K562 (cell line): ENCODE results near the gene CHORDC1. TPM values are rescaled to one million over a fixed set of nuclear protein-coding genes. Genes with fewer than 3 reads are reported as not detected.

Experiments
- ATAC-seq: fragments of 200-7000 bp; cut with Tn5 transposase; 3 replicates; pipeline ENCODE4 v1.9.1; 2020; ENCODE audit warnings: moderate library complexity
- BruUV-seq: library from RNA; stranded (reverse); fragments of 400-500 nt; replicated peaks from 2 replicates; lab custom pipeline; 2021; lab: Mats Ljungman, UMichigan
- CTCF ChIA-PET: fragments of 300-600 bp; formaldehyde crosslinking; extraction: SDS; loops from one replicate; lab custom pipeline; 2021; ENCODE audit warnings: low intra/inter-chr PET ratio; lab: Yijun Ruan, JAX
- POLR2A ChIA-PET: fragments of 300-600, 350-650 bp; sonication (Branson Sonifier 250); formaldehyde crosslinking; extraction: SDS; loops from one replicate; lab custom pipeline; 2021; ENCODE audit warnings: antibody characterized with exemption, inconsistent platforms; lab: Yijun Ruan, JAX
- DNase-seq, 4 experiments: peaks; one replicate each; pipeline versions ENCODE4 v3.0.0 to v3.0.0-alpha.2; 2011 to 2018; ENCODE audit warnings: low spot score in 3 of 4, mixed read lengths in 3 of 4; ENCODE audit errors: extremely low read depth in 1 of 4
- FAIRE-seq: peaks from 2 replicates; lab custom pipeline; 2011; peaks lifted over from hg19 to GRCh38; lab: Jason Lieb, UNC
- H2AFZ ChIP-seq: 2 replicates; pipeline ENCODE4 v1.6.0; 2011; ENCODE audit warnings: low read depth, low read length, control low read depth, inconsistent platforms
- H3K27ac ChIP-seq: fragments of 200-600 bp; 3 replicates; pipeline ENCODE4 v1.8.0; 2011; ENCODE audit warnings: low read depth, mild to moderate bottlenecking, control low read depth, inconsistent platforms, low read length, moderate library complexity, mixed read lengths; ENCODE audit errors: extremely low read depth
- H3K27me3 ChIP-seq, 2 experiments: fragments of 300-600 bp in 1 of 2; 2 replicates in 1 of 2; 3 replicates in 1 of 2; pipeline versions ENCODE4 v1.6.0 to v1.8.0; 2011; ENCODE audit warnings: inconsistent platforms in 2 of 2, low read length in 2 of 2, mild to moderate bottlenecking in 1 of 2, mixed read lengths in 1 of 2, moderate library complexity in 1 of 2; ENCODE audit not compliant: control insufficient read depth in 2 of 2, insufficient read depth in 2 of 2
- H3K36me3 ChIP-seq: fragments of 300-600 bp; 3 replicates; pipeline ENCODE4 v1.8.0; 2011; ENCODE audit warnings: mild to moderate bottlenecking, low read length, inconsistent platforms; ENCODE audit not compliant: control insufficient read depth, insufficient read depth
- H3K4me1 ChIP-seq, 2 experiments: fragments of 200-600 bp in 1 of 2; replicated peaks in 1 of 2; 2 replicates in 1 of 2; 3 replicates in 1 of 2; pipeline versions ENCODE4 v1.5.1 to v1.8.0; 2011; ENCODE audit warnings: inconsistent platforms in 2 of 2, low read length in 2 of 2, mild to moderate bottlenecking in 1 of 2, mixed read lengths in 1 of 2, moderate library complexity in 1 of 2; ENCODE audit not compliant: control insufficient read depth in 2 of 2, insufficient read depth in 2 of 2
- H3K4me2 ChIP-seq: 2 replicates; pipeline ENCODE4 v1.6.1; 2011; ENCODE audit warnings: low read length, control low read depth, inconsistent platforms, mixed read lengths; ENCODE audit not compliant: insufficient read depth
- H3K4me3 ChIP-seq: fragments of 200-600 bp; sonication (generic), shearing (Covaris generic); 2 replicates; pipeline ENCODE4 v1.5.1; 2016; ENCODE audit warnings: control low read depth, inconsistent platforms
- H3K79me2 ChIP-seq: fragments of 200-600 bp; 3 replicates; pipeline ENCODE4 v1.8.0; 2011; ENCODE audit warnings: low read length, inconsistent platforms; ENCODE audit not compliant: control insufficient read depth, insufficient read depth
- H3K9ac ChIP-seq, 2 experiments: 2 replicates each; pipeline versions ENCODE4 v1.6.0 to v1.6.1; 2011; ENCODE audit warnings: low read depth in 2 of 2, low read length in 2 of 2, control low read depth in 1 of 2, inconsistent platforms in 1 of 2, mild to moderate bottlenecking in 1 of 2, mixed read lengths in 1 of 2; ENCODE audit not compliant: insufficient read depth in 1 of 2
- H3K9me1 ChIP-seq: one replicate; pipeline ENCODE4 v1.6.0; 2011; ENCODE audit warnings: inconsistent platforms, mild to moderate bottlenecking, low read length, moderate library complexity; ENCODE audit not compliant: control insufficient read depth, insufficient read depth
- H3K9me3 ChIP-seq: replicated peaks from 2 replicates; pipeline ENCODE4 v1.5.1; 2011; ENCODE audit warnings: low read depth, low read length, inconsistent platforms; ENCODE audit not compliant: control insufficient read depth, insufficient read depth
- H4K20me1 ChIP-seq: replicated peaks from 2 replicates; pipeline ENCODE4 v1.6.1; 2011; ENCODE audit warnings: low read length, inconsistent platforms, mixed read lengths; ENCODE audit not compliant: control insufficient read depth, insufficient read depth
- EZH2 ChIP-seq: IDR thresholded peaks from 2 replicates; pipeline ENCODE4 v1.6.1; 2012; ENCODE audit warnings: low read depth, mild to moderate bottlenecking, inconsistent platforms, low read length, borderline replicate concordance
- MAX ChIP-seq: sonication (generic); formaldehyde crosslinking; IDR thresholded peaks from 2 replicates; pipeline ENCODE4 v1.9.0; 2022; ENCODE audit warnings: mild to moderate bottlenecking, missing genetic modification reagents
- MCM3 ChIP-seq: fragments of 450-650 bp; IDR thresholded peaks from 2 replicates; pipeline ENCODE4 v1.6.1; 2016
- NR2C1 ChIP-seq, 2 experiments: fragments of 450-650 bp; IDR thresholded peaks; 2 replicates each; pipeline ENCODE4 v1.6.1; 2017; ENCODE audit warnings: mild to moderate bottlenecking in 2 of 2, antibody characterized with exemption in 1 of 2, inconsistent platforms in 1 of 2, missing compliant biosample characterization in 1 of 2, missing genetic modification characterization in 1 of 2
- RBM25 ChIP-seq: fragments of 200-400 bp; formaldehyde crosslinking; IDR thresholded peaks from 2 replicates; pipeline ENCODE4 v1.6.1; 2018; ENCODE audit warnings: low read length, low read depth, moderate library complexity; ENCODE audit not compliant: severe bottlenecking
- TAF9B ChIP-seq: fragments of 450-650 bp; IDR thresholded peaks from 2 replicates; pipeline ENCODE4 v1.6.1; 2018; ENCODE audit warnings: mild to moderate bottlenecking; ENCODE audit not compliant: partially characterized antibody
- TCF3 ChIP-seq: sonication (generic); formaldehyde crosslinking; IDR thresholded peaks from 2 replicates; pipeline ENCODE4 v1.4.0; 2020; ENCODE audit warnings: mild to moderate bottlenecking, missing genetic modification reagents
- ZKSCAN8 ChIP-seq: fragments of 200-800 bp; sonication (Bioruptor generic); IDR thresholded peaks from 2 replicates; pipeline ENCODE4 v1.6.1; 2016; ENCODE audit warnings: missing genetic modification characterization, missing compliant biosample characterization
- ZNF444 ChIP-seq: fragments of 250-450 bp; sonication (Bioruptor Pico); IDR thresholded peaks from 2 replicates; pipeline ENCODE4 v1.4.0; 2020; ENCODE audit warnings: mild to moderate bottlenecking, moderate library complexity
- ZNF589 ChIP-seq: fragments of 200-800 bp; sonication (Bioruptor generic); IDR thresholded peaks from 2 replicates; pipeline ENCODE4 v1.6.1; 2016; ENCODE audit warnings: low read depth, missing genetic modification characterization, missing compliant biosample characterization
- ZNF778 ChIP-seq: fragments of 450-650 bp; formaldehyde crosslinking; IDR thresholded peaks from 2 replicates; pipeline ENCODE4 v1.4.0; 2020; ENCODE audit warnings: mild to moderate bottlenecking, moderate library complexity
- WGBS: fragments of 100-300 bp; shearing (Covaris generic); methylation state at CpG from one replicate; pipeline ENCODE4 v1.1.6; 2016; ENCODE audit warnings: low coverage, mixed read lengths; ENCODE audit not compliant: insufficient coverage; ENCODE audit errors: missing lambda C conversion rate; 5-methylcytosine and 5-hydroxymethylcytosine counted together
- in situ Hi-C: fragments of 300-500 bp; cut with MboI; formaldehyde crosslinking; loops from 4 replicates; pipeline ENCODE4 v1.15.0; 2018; ENCODE audit warnings: inconsistent platforms, mixed read lengths
- intact Hi-C: fragments of 100-400 bp; cut with micrococcal nuclease; formaldehyde crosslinking; loops from 2 replicates; pipeline ENCODE4 v1.14.2; 2022
- polyA plus RNA-seq, 8 experiments: library from polyadenylated mRNA; depleted of rRNA in 4 of 8; stranded (reverse) in 5 of 8; unstranded in 3 of 8; fragments of >200 nt; fragmentation: Nextera tagmentation in 2 of 8; fragmentation: Illumina TruSeq in 1 of 8; extraction: Ambion mirVana in 2 of 8; extraction: Trizol in 1 of 8; gene quantifications; 2 replicates each; pipeline versions ENCODE4 v1.2.1 to v1.2.3, GENCODE V29; 2011 to 2014; ENCODE audit warnings: inconsistent platforms in 1 of 8, missing spikeins in 1 of 8
- total RNA-seq, 7 experiments: library from RNA; depleted of rRNA in 6 of 7; stranded (reverse); fragments of >200 nt in 6 of 7; fragmentation: Illumina TruSeq in 2 of 7; extraction: Trizol in 2 of 7; gene quantifications; 2 replicates each; pipeline versions ENCODE4 v1.2.1 to v1.2.3, GENCODE V29; 2011 to 2021; ENCODE audit warnings: low replicate concordance in 1 of 7

The CHORDC1 gene
- total and polyA plus RNA-seq, 9 of the 15 experiments (the other 6 are each of a cell fraction or from before 2014, with no cell fraction given), result 68.7 to 148 (median 112) TPM

GRCh38 chr11:90228056-90228455 lies 5.2 kb upstream of the CHORDC1 start:
- Histone ChIP-seq H3K27me3 (no peaks in the 10 kb centered on the region), H3K79me2 (peaks cover 23% of the 10 kb centered on the region), H4K20me1 (no peaks in the 10 kb centered on the region), H3K9ac (no peak overlapping the region), H3K36me3 (no peaks in the 10 kb centered on the region), H3K9me1 (no peaks in the 10 kb centered on the region), H3K4me1 (no peaks in the 10 kb centered on the region), H2AFZ (no peak overlapping the region), H3K4me2 (no peak overlapping the region), H3K4me3 (no peak overlapping the region), H3K27ac (no peak overlapping the region), H3K9me3 (no peaks in the 10 kb centered on the region)
- BruUV-seq, result no TSS peak
- DNase-seq (no peak), ATAC-seq (no peak), FAIRE-seq (no peak)
- TF ChIP-seq ZNF778 (CRISPR knock-in tag) (no peak), ZNF444 (CRISPR knock-in tag) (no peak), MAX (CRISPR knock-in tag) (no peak), TCF3 (no peak), TAF9B (no peak), NR2C1 (IDR thresholded peaks at IDR 0.05) (no peak), NR2C1 (tag; IDR thresholded peaks at IDR 0.05) (no peak), ZKSCAN8 (CRISPR knock-in tag) (no peak), EZH2 (no peak), ZNF589 (CRISPR knock-in tag) (no peak), MCM3 (no peak), RBM25 (no peak)
- in situ Hi-C loops (no loop called here), intact Hi-C loops (no loop called here)
- POLR2A ChIA-PET, result no interaction called here
- 54% methylated on average over 3 of the region's 3 CpGs for WGBS
- CTCF ChIA-PET, result no interaction called here
